Calu3 (cell line): ENCODE results near the gene TRIM65. TPM values are rescaled to one million over a fixed set of nuclear protein-coding genes. Genes with fewer than 3 reads are reported as not detected.

ENCODE experiments used
- BruUV-seq: library from RNA; stranded (reverse); fragments of 400-500 nt; replicated peaks from 2 replicates; lab custom pipeline; 2021; lab: Mats Ljungman, UMichigan
- CTCF ChIA-PET: fragments of 300-600 bp; sonication (Branson Sonifier 250); formaldehyde crosslinking; loops from one replicate; lab custom pipeline; 2022; ENCODE audit warnings: antibody characterized with exemption; lab: Charles Lee
- DNase-seq: peaks from one replicate; pipeline ENCODE4 v3.0.0; 2022
- H3K27ac Mint-ChIP-seq: one replicate; pipeline ENCODE4 v1.8.0; 2022; ENCODE audit warnings: mixed read lengths; ENCODE audit not compliant: unreplicated experiment
- H3K27me3 Mint-ChIP-seq: one replicate; pipeline ENCODE4 v1.8.0; 2022; ENCODE audit warnings: mixed read lengths; ENCODE audit not compliant: unreplicated experiment
- H3K36me3 Mint-ChIP-seq: one replicate; pipeline ENCODE4 v1.8.0; 2022; ENCODE audit warnings: mild to moderate bottlenecking, moderate library complexity, mixed read lengths; ENCODE audit not compliant: insufficient read depth, unreplicated experiment
- H3K4me1 Mint-ChIP-seq: one replicate; pipeline ENCODE4 v1.8.0; 2022; ENCODE audit warnings: mild to moderate bottlenecking, low read depth, mixed read lengths; ENCODE audit not compliant: unreplicated experiment
- H3K4me3 Mint-ChIP-seq: one replicate; pipeline ENCODE4 v1.8.0; 2022; ENCODE audit warnings: mild to moderate bottlenecking, low read depth, moderate library complexity, mixed read lengths; ENCODE audit not compliant: unreplicated experiment
- H3K9me3 Mint-ChIP-seq: one replicate; pipeline ENCODE4 v1.8.0; 2022; ENCODE audit warnings: low read depth, mixed read lengths; ENCODE audit not compliant: unreplicated experiment
- CTCF ChIP-seq: fragments of 200-600 bp; IDR thresholded peaks from one replicate; pipeline ENCODE4 v1.8.0; 2022; ENCODE audit warnings: antibody characterized with exemption; ENCODE audit not compliant: unreplicated experiment
- intact Hi-C: fragments of 100-400 bp; cut with micrococcal nuclease; formaldehyde crosslinking; loops from one replicate; pipeline ENCODE4 v1.10.0; 2022; ENCODE audit not compliant: unreplicated experiment
- total RNA-seq: library from RNA; stranded (reverse); gene quantifications from 2 replicates; pipeline ENCODE4 v1.2.3, GENCODE V29; 2022

The TRIM65 gene
- total RNA-seq, 1 experiment from 2014 or later, result 15.4 TPM

GRCh38 chr17:75893305-75894048 lies 3.3 kb downstream of the TRIM65 start:
- no peaks in the 10 kb centered on the region for H3K27me3 Mint-ChIP-seq
- no peak overlapping the region for H3K4me3 Mint-ChIP-seq
- H3K4me1 Mint-ChIP-seq, result peaks cover 12% of the 10 kb centered on the region
- no peaks in the 10 kb centered on the region for H3K9me3 Mint-ChIP-seq
- no TSS peak for BruUV-seq
- H3K27ac Mint-ChIP-seq, result no peak overlapping the region
- no peak for DNase-seq
- CTCF ChIA-PET, result interaction anchor here (0.5 to 0.6 kb wide), 2 partner anchors 18 to 38 kb away, joined by 3 to 4 read pairs; partner anchors contain the start of gene WBP2
- H3K36me3 Mint-ChIP-seq, result peaks cover 42% of the 10 kb centered on the region
- intact Hi-C loops, result no loop called here
- no peak for TF ChIP-seq CTCF

- Mint-ChIP-seq H3K36me3 (peaks cover 40% of the 10 kb centered on the region), H3K4me1 (peaks cover 12% of the 10 kb centered on the region), H3K4me3 (no peak overlapping the region), H3K27me3 (no peaks in the 10 kb centered on the region), H3K27ac (no peak overlapping the region), H3K9me3 (no peaks in the 10 kb centered on the region)
- intact Hi-C loops, result no loop called here
- CTCF ChIA-PET, result interaction anchor here (0.6 kb wide), 1 partner anchor 104 kb away, joined by 3 read pairs; no protein-coding TSS in a partner anchor
- no TSS peak for BruUV-seq
- DNase-seq, result no peak
- TF ChIP-seq CTCF, result no peak
Observed at GRCh38 chr17:75892556-75893224, 4.1 kb downstream of the TRIM65 start.

- no TSS peak for BruUV-seq
- CTCF ChIA-PET, result interaction anchor here (0.6 kb wide), 1 partner anchor 104 kb away, joined by 3 read pairs; no protein-coding TSS in a partner anchor
- H3K9me3 Mint-ChIP-seq, result no peaks in the 10 kb centered on the region
Observed at GRCh38 chr17:75891605-75892555, 4.9 kb downstream of the TRIM65 start.

More at GRCh38 chr17:75891605-75892555, 4.9 kb downstream of the TRIM65 start:
- Mint-ChIP-seq H3K36me3 (peaks cover 32% of the 10 kb centered on the region), H3K4me1 (peaks cover 12% of the 10 kb centered on the region), H3K4me3 (no peak overlapping the region), H3K27ac (no peak overlapping the region), H3K27me3 (no peaks in the 10 kb centered on the region)
- intact Hi-C loops, result no loop called here
- DNase-seq, result no peak
- no peak for TF ChIP-seq CTCF
